Neuronal stem cell (in vitro differentiated cells): ENCODE results near the gene ARHGEF12.

ENCODE experiments used
- DNase-seq: peaks from one replicate; pipeline ENCODE4 v3.0.0-alpha.2; 2013; ENCODE audit warnings: low spot score
- H2AFZ ChIP-seq: one replicate; pipeline ENCODE4 v1.6.1; 2013; ENCODE audit warnings: mild to moderate bottlenecking, low read length, inconsistent platforms
- H2AK5ac ChIP-seq: 2 replicates; pipeline ENCODE4 v1.6.1; 2013; ENCODE audit warnings: low read depth, mild to moderate bottlenecking, inconsistent platforms, low read length, moderate library complexity, mixed read lengths
- H2BK120ac ChIP-seq: 2 replicates; pipeline ENCODE4 v1.6.1; 2013; ENCODE audit warnings: low read depth, mild to moderate bottlenecking, inconsistent platforms, low read length, moderate library complexity, mixed read lengths
- H2BK12ac ChIP-seq: one replicate; pipeline ENCODE4 v1.6.1; 2013; ENCODE audit warnings: low read length, inconsistent platforms
- H2BK15ac ChIP-seq: 2 replicates; pipeline ENCODE4 v1.6.1; 2013; ENCODE audit warnings: mild to moderate bottlenecking, low read length, inconsistent platforms, mixed read lengths
- H2BK5ac ChIP-seq: one replicate; pipeline ENCODE4 v1.6.1; 2013; ENCODE audit warnings: inconsistent platforms, mild to moderate bottlenecking, low read length, moderate library complexity
- H3K14ac ChIP-seq: one replicate; pipeline ENCODE4 v1.6.1; 2013; ENCODE audit warnings: low read length, inconsistent platforms
- H3K18ac ChIP-seq: 2 replicates; pipeline ENCODE4 v1.6.1; 2013; ENCODE audit warnings: low read length, inconsistent platforms
- H3K23ac ChIP-seq: 2 replicates; pipeline ENCODE4 v1.6.1; 2013; ENCODE audit warnings: low read depth, mild to moderate bottlenecking, mixed read lengths, low read length, inconsistent platforms; ENCODE audit not compliant: poor library complexity
- H3K27ac ChIP-seq: replicated peaks from 3 replicates; pipeline ENCODE4 v1.5.1; 2013; ENCODE audit warnings: low read length, inconsistent platforms
- H3K27me3 ChIP-seq, 3 experiments: 2 replicates each; pipeline ENCODE4 v1.6.1; 2013; ENCODE audit warnings: low read length in 3 of 3, mild to moderate bottlenecking in 2 of 3, inconsistent platforms in 1 of 3, low read depth in 1 of 3, mixed read lengths in 1 of 3, moderate library complexity in 1 of 3; ENCODE audit not compliant: control insufficient read depth in 3 of 3, insufficient read depth in 3 of 3
- H3K36me3 ChIP-seq, 2 donors: replicated peaks in 1 of 2; 2 replicates each; pipeline ENCODE4 v1.6.1; 2013; ENCODE audit warnings: low read length in 2 of 2; ENCODE audit not compliant: control insufficient read depth in 2 of 2, insufficient read depth in 2 of 2
- H3K4ac ChIP-seq: 2 replicates; pipeline ENCODE4 v1.6.1; 2013; ENCODE audit warnings: inconsistent platforms, mild to moderate bottlenecking, low read length, moderate library complexity
- H3K4me1 ChIP-seq, 2 donors: 1 replicate in 1 of 2; 2 replicates in 1 of 2; pipeline ENCODE4 v1.6.1; 2013; ENCODE audit warnings: low read length in 2 of 2, low read depth in 1 of 2; ENCODE audit not compliant: control insufficient read depth in 2 of 2, insufficient read depth in 1 of 2
- H3K4me2 ChIP-seq: one replicate; pipeline ENCODE4 v1.6.1; 2013; ENCODE audit warnings: mild to moderate bottlenecking, low read length, inconsistent platforms; ENCODE audit not compliant: insufficient read depth, poor library complexity, severe bottlenecking
- H3K4me3 ChIP-seq, 2 donors: 2 replicates each; pipeline ENCODE4 v1.5.1; 2013; ENCODE audit warnings: low read length in 2 of 2, mild to moderate bottlenecking in 2 of 2, inconsistent platforms in 1 of 2, moderate library complexity in 1 of 2
- H3K79me1 ChIP-seq: one replicate; pipeline ENCODE4 v1.6.1; 2013; ENCODE audit warnings: low read depth, mild to moderate bottlenecking, inconsistent platforms, low read length, moderate library complexity
- H3K9ac ChIP-seq: one replicate; pipeline ENCODE4 v1.6.1; 2013; ENCODE audit warnings: mild to moderate bottlenecking, low read depth, low read length, inconsistent platforms; ENCODE audit not compliant: poor library complexity
- H3K9me3 ChIP-seq, 2 donors: replicated peaks in 1 of 2; 2 replicates each; pipeline versions ENCODE3 to v1.6.1; 2013; ENCODE audit warnings: low read length in 2 of 2, mild to moderate bottlenecking in 2 of 2, inconsistent platforms in 1 of 2, low read depth in 1 of 2, mixed read lengths in 1 of 2, moderate library complexity in 1 of 2; ENCODE audit not compliant: control insufficient read depth in 2 of 2, insufficient read depth in 1 of 2
- H4K8ac ChIP-seq: one replicate; pipeline ENCODE4 v1.6.1; 2013; ENCODE audit warnings: low read depth, mild to moderate bottlenecking, inconsistent platforms, low read length, moderate library complexity
- H4K91ac ChIP-seq: one replicate; pipeline ENCODE4 v1.6.1; 2013; ENCODE audit warnings: low read length, low read depth, mild to moderate bottlenecking, inconsistent platforms; ENCODE audit not compliant: poor library complexity
- WGBS, 2 donors: extraction: QIAGEN DNeasy Blood & Tissue Kit; methylation state at CpG; one replicate each; pipeline ENCODE4 v1.1.7; 2013; ENCODE audit warnings: missing lambda C conversion rate in 2 of 2, mixed read lengths in 1 of 2; ENCODE audit not compliant: insufficient read length in 2 of 2, insufficient replicate concordance in 1 of 2; ENCODE audit errors: extremely low coverage in 2 of 2; 5-methylcytosine and 5-hydroxymethylcytosine counted together

Gene ARHGEF12

DNA sequence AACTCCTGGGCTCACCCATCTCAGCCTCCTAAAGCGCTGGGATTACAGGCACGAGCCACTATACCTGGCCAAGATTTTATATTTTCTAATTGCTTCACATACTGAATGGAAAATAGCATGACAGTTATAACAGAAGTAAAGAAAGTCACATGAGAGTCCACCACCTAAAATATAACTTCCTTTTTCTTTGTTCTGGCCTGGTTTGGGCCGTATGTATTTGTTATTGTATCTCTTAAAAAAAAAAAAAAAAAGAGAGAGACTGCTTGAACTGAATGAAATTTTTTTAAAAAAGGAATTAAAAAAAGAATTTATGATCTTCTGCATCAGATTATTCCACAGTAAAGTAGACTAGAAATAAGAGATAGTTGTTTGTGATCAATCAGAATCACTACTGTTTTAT, 89.3 kb downstream of the ARHGEF12 start:
- H3K9ac ChIP-seq, result no peak overlapping the region
- WGBS, 2 donors, result no CpG with 5 or more reads among the region's 3 CpGs
- H2BK15ac ChIP-seq, result no peak overlapping the region
- no peak overlapping the region for H2AFZ ChIP-seq
- H3K4me2 ChIP-seq, result no peak overlapping the region
- no peak overlapping the region for H3K14ac ChIP-seq
- H3K4me3 ChIP-seq, result no peak overlapping the region
- H3K36me3 ChIP-seq, result peaks cover 2 to 90% of the 10 kb centered on the region in 2 donors
- H3K79me1 ChIP-seq, result no peaks in the 10 kb centered on the region
- no peak overlapping the region for H2BK120ac ChIP-seq
- H2AK5ac ChIP-seq, result no peak overlapping the region
- no peaks in the 10 kb centered on the region for H3K27me3 ChIP-seq
- no peak overlapping the region for H2BK12ac ChIP-seq
- no peak overlapping the region for H4K91ac ChIP-seq
- H3K18ac ChIP-seq, result no peak overlapping the region
- no peaks in the 10 kb centered on the region for H3K4me1 ChIP-seq
- H3K4ac ChIP-seq, result no peak overlapping the region
- no peak overlapping the region for H3K23ac ChIP-seq
- H2BK5ac ChIP-seq, result no peak overlapping the region
- H4K8ac ChIP-seq, result no peak overlapping the region
- H3K9me3 ChIP-seq, result no peaks in the 10 kb centered on the region
- no peak overlapping the region for H3K27ac ChIP-seq
- no peak for DNase-seq

DNA sequence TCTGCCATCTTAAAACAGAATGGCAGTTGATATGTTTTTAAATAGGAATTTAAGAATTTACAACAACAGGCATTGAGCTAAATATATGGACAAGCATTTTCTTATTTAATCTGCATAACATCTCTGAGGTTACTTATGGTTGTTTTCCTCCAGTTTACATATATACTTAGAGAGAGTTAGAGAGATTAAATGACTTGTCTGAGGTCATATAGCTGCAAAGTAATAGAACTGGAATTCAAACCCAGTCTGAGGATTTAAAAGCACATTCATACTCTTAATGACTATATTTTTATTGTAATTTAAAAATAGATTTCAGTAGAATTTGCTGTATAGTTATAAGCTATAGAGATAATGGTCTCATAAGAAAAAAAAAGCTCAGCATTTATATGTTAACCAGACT, 93.9 kb downstream of the ARHGEF12 start:
- Histone ChIP-seq H3K18ac (no peak overlapping the region), H3K36me3 (peaks cover 3 to 87% of the 10 kb centered on the region in 2 donors), H3K9me3 (no peaks in the 10 kb centered on the region), H3K4me1 (no peaks in the 10 kb centered on the region), H2AK5ac (no peak overlapping the region), H3K4ac (no peak overlapping the region), H3K23ac (no peak overlapping the region), H3K4me3 (no peak overlapping the region), H2BK5ac (no peak overlapping the region), H4K8ac (no peak overlapping the region), H2BK120ac (no peak overlapping the region), H3K9ac (no peak overlapping the region), H2BK12ac (no peak overlapping the region), H3K27me3 (no peaks in the 10 kb centered on the region), H2BK15ac (no peak overlapping the region), H3K27ac (no peak overlapping the region), H3K14ac (no peak overlapping the region), H3K79me1 (no peaks in the 10 kb centered on the region), H3K4me2 (no peak overlapping the region), H4K91ac (no peak overlapping the region), H2AFZ (no peak overlapping the region)
- no peak for DNase-seq

DNA sequence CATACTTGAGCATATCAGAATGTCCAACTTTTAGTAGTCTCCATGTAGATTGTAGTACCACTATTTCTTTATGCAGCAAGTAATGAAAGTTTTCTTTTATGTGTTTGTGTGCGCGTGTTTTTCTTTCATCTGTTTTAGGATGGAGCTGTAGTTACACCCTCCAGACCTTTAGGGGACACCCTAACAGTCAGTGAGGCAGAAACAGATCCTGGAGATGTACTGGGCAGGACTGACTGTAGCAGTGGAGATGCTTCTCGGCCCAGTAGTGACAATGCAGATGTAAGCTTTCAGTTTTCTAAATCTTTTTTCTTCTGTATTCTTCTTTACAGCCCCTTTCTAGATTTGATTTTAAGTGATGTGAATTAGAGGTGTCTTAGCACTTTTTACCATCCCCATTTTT, 95.4 kb downstream of the ARHGEF12 start:
- no peak for DNase-seq
- Histone ChIP-seq H3K27ac (no peak overlapping the region), H3K4me3 (no peak overlapping the region), H3K14ac (no peak overlapping the region), H2AK5ac (no peak overlapping the region), H3K23ac (no peak overlapping the region), H2BK5ac (no peak overlapping the region), H3K4ac (no peak overlapping the region), H4K91ac (no peak overlapping the region), H3K9me3 (no peaks in the 10 kb centered on the region), H3K27me3 (no peaks in the 10 kb centered on the region), H2BK120ac (no peak overlapping the region), H2AFZ (no peak overlapping the region), H3K4me1 (no peaks in the 10 kb centered on the region), H3K36me3 (peaks cover 3 to 84% of the 10 kb centered on the region in 2 donors), H3K9ac (no peak overlapping the region), H2BK12ac (no peak overlapping the region), H3K79me1 (no peaks in the 10 kb centered on the region), H3K18ac (no peak overlapping the region), H2BK15ac (no peak overlapping the region), H3K4me2 (no peak overlapping the region), H4K8ac (no peak overlapping the region)
- WGBS, 2 donors, result no CpG with 5 or more reads among the region's 3 CpGs

DNA sequence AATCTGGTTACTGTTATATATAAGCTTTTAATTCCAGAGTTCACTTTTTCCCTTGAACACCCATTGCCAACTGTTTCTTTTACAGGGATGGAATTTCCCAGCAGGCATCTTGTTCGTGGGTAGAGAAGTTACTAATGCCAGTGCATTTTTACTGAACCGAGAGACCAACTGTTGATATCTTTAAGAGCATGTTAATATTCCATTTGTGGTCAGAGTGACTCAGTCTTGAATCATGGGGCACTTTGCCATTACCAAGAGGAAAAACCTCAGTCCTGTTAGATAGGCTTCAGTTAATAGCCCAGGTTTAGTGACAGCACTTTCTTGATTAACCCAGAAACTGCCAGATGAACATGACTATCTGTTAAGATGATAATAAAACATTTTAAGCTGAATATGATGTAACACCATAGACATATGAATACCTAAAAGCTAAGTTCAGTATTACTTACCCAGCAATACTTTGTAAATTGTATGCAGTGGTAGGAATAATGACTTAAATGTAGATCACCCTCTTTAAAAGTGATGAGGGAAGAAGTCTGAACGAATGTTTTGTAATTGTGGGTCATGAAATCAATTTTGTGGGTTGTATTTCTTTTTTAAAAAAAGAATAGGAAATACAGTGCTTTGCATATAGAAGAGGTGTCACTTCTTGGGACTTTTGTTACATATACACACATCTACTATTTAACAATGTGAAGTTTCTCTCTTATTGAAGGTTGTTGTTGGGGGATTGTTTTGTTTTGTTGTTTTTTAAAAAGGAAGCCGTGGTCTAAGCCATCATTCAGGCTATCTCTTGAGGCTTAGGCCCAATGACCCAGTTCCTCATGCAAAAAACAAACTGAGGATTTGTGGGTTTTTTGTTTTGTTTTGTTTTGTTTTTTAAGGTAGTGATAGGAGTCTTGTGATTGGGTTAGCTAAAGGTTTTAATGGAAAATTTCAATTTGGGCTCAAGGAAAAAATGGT, 96.1 kb downstream of the ARHGEF12 start:
- H3K4me3 ChIP-seq, result no peak overlapping the region
- no peak overlapping the region for H4K8ac ChIP-seq
- H3K14ac ChIP-seq, result no peak overlapping the region
- H2BK120ac ChIP-seq, result no peak overlapping the region
- no peak overlapping the region for H3K27ac ChIP-seq
- no peak overlapping the region for H2BK15ac ChIP-seq
- no peaks in the 10 kb centered on the region for H3K9me3 ChIP-seq
- no peaks in the 10 kb centered on the region for H3K27me3 ChIP-seq
- H3K4me1 ChIP-seq, result no peaks in the 10 kb centered on the region
- no peak overlapping the region for H3K18ac ChIP-seq
- no peak overlapping the region for H2BK12ac ChIP-seq
- no peak overlapping the region for H3K23ac ChIP-seq
- H3K9ac ChIP-seq, result no peak overlapping the region
- no peak overlapping the region for H2AFZ ChIP-seq
- no peak overlapping the region for H4K91ac ChIP-seq
- no peak overlapping the region for H2AK5ac ChIP-seq
- H3K36me3 ChIP-seq, result peaks cover 3 to 87% of the 10 kb centered on the region in 2 donors
- DNase-seq, result no peak
- no CpG with 5 or more reads among the region's 4 CpGs for WGBS, 2 donors
- no peak overlapping the region for H3K4ac ChIP-seq
- H2BK5ac ChIP-seq, result no peak overlapping the region
- H3K79me1 ChIP-seq, result no peaks in the 10 kb centered on the region
- H3K4me2 ChIP-seq, result no peak overlapping the region
